Measurements from ENCODE around the gene DAB1.

The DAB1 gene

DNA sequence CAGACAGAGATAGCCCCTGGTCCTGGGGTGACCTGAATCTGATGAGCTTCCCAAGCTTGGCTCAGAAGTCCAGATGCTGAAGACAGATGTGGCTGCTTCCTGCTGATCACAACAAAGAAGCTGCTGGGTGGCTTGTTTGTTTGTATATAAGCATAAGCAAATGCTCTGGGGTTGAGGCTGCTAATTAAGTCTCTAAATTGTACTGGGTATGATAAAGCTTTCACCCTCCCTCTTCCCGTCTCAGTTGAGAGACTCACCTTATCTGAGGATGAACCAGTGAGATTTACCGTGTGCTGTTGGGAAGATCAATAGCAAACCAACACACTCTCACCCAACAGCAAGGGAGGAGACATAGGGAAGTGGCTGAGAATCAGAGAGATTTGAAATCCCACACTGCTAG is 42.0 kb downstream of the DAB1 start:
- no peak for DNase-seq (ENCODE audit: low read depth in 1 of 2, low spot score in 1 of 2)
- no peaks in the 10 kb centered on the region for H3K27me3 ChIP-seq (ENCODE audit: insufficient read depth, poor library complexity, severe bottlenecking)
- no peak overlapping the region for H3K4me3 ChIP-seq (replicated peaks; ENCODE audit: insufficient read depth, low read length)
- no peak overlapping the region for H3K27ac ChIP-seq (replicated peaks)
- TF ChIP-seq SPI1 (IDR thresholded peaks at IDR 0.05; ENCODE audit: borderline replicate concordance, low read depth) = no peak
- TF ChIP-seq, protein P1, sequence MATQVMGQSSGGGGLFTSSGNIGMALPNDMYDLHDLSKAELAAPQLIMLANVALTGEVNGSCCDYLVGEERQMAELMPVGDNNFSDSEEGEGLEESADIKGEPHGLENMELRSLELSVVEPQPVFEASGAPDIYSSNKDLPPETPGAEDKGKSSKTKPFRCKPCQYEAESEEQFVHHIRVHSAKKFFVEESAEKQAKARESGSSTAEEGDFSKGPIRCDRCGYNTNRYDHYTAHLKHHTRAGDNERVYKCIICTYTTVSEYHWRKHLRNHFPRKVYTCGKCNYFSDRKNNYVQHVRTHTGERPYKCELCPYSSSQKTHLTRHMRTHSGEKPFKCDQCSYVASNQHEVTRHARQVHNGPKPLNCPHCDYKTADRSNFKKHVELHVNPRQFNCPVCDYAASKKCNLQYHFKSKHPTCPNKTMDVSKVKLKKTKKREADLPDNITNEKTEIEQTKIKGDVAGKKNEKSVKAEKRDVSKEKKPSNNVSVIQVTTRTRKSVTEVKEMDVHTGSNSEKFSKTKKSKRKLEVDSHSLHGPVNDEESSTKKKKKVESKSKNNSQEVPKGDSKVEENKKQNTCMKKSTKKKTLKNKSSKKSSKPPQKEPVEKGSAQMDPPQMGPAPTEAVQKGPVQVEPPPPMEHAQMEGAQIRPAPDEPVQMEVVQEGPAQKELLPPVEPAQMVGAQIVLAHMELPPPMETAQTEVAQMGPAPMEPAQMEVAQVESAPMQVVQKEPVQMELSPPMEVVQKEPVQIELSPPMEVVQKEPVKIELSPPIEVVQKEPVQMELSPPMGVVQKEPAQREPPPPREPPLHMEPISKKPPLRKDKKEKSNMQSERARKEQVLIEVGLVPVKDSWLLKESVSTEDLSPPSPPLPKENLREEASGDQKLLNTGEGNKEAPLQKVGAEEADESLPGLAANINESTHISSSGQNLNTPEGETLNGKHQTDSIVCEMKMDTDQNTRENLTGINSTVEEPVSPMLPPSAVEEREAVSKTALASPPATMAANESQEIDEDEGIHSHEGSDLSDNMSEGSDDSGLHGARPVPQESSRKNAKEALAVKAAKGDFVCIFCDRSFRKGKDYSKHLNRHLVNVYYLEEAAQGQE (IDR thresholded peaks at IDR 0.05; ENCODE audit: insufficient replicate concordance, low read depth) = no peak
- TF ChIP-seq POLR2AphosphoS5 (IDR thresholded peaks at IDR 0.05; ENCODE audit: low read depth) = no peak
- no peak for TF ChIP-seq GABPA (IDR thresholded peaks at IDR 0.05; ENCODE audit: low read depth)
- no peak for TF ChIP-seq CTCF (IDR thresholded peaks at IDR 0.05; ENCODE audit: insufficient read depth, low read length)

DNA sequence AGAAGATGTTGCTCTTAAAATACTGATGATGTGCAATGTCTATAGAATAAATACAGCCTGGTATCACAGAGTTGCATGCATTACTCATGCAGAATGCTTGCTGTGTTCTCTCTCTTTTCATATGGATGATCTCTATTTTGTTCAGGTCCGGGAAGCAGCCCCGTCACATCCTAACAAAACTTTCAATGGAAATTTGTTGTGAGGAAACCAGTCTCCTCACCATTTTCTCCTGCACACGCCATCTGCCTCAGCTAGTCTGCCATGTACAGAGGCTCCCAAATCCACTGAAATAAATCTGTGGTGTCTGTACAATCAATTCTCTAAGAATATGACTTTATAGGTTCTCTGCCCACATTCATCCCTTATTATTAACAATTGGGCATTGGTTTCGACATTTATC is 42.4 kb downstream of the DAB1 start:
- TF ChIP-seq SPI1 (IDR thresholded peaks at IDR 0.05; ENCODE audit: borderline replicate concordance, low read depth) = no peak
- no peak for TF ChIP-seq GABPA (IDR thresholded peaks at IDR 0.05; ENCODE audit: low read depth)
- no peak for TF ChIP-seq CTCF (IDR thresholded peaks at IDR 0.05; ENCODE audit: insufficient read depth, low read length)
- TF ChIP-seq POLR2AphosphoS5 (IDR thresholded peaks at IDR 0.05; ENCODE audit: low read depth) = no peak
- TF ChIP-seq, protein P1 (IDR thresholded peaks at IDR 0.05; ENCODE audit: insufficient replicate concordance, low read depth) = no peak
- DNase-seq (ENCODE audit: low read depth in 1 of 2, low spot score in 1 of 2) = no peak
- H3K4me3 ChIP-seq (replicated peaks; ENCODE audit: insufficient read depth, low read length) = no peak overlapping the region
- H3K27ac ChIP-seq (replicated peaks) = no peak overlapping the region
- H3K27me3 ChIP-seq (ENCODE audit: insufficient read depth, poor library complexity, severe bottlenecking) = no peaks in the 10 kb centered on the region

DNA sequence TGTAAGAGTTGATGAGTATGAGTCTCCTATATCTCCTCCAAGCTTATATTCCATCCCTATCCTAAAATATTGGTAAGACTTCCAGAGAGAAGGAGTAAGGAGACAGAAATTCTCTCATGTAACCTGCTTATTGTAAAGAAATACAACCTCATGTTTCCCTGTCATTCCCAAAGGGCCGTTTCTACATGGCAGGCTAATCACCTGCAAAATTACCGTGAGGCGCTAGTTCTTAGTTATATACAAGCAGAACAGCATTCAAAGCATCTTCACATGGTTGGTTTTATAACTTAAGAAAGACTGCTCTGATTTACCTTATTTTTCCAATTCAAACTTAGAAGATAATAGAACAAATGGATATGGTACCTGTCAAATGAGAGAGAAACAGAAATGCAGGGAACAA is 42.9 kb downstream of the DAB1 start:
- no peak for DNase-seq (ENCODE audit: low read depth in 1 of 2, low spot score in 1 of 2)
- TF ChIP-seq CTCF (IDR thresholded peaks at IDR 0.05; ENCODE audit: insufficient read depth, low read length) (no peak), SPI1 (IDR thresholded peaks at IDR 0.05; ENCODE audit: borderline replicate concordance, low read depth) (no peak), POLR2AphosphoS5 (IDR thresholded peaks at IDR 0.05; ENCODE audit: low read depth) (no peak), GABPA (IDR thresholded peaks at IDR 0.05; ENCODE audit: low read depth) (no peak)
- TF ChIP-seq, protein P1 (IDR thresholded peaks at IDR 0.05; ENCODE audit: insufficient replicate concordance, low read depth) = no peak
- no peaks in the 10 kb centered on the region for H3K27me3 ChIP-seq (ENCODE audit: insufficient read depth, poor library complexity, severe bottlenecking)
- H3K4me3 ChIP-seq (replicated peaks; ENCODE audit: insufficient read depth, low read length) = no peak overlapping the region
- no peak overlapping the region for H3K27ac ChIP-seq (replicated peaks)

Measured in HL-60 (cell line).